ENCODE data around the gene AIG1.
"Not testable (repeated sequence)": the region's sequence is repeated elsewhere in the genome, so short reads cannot be mapped to it uniquely, and the experiment has no call there.

Gene AIG1

DNA sequence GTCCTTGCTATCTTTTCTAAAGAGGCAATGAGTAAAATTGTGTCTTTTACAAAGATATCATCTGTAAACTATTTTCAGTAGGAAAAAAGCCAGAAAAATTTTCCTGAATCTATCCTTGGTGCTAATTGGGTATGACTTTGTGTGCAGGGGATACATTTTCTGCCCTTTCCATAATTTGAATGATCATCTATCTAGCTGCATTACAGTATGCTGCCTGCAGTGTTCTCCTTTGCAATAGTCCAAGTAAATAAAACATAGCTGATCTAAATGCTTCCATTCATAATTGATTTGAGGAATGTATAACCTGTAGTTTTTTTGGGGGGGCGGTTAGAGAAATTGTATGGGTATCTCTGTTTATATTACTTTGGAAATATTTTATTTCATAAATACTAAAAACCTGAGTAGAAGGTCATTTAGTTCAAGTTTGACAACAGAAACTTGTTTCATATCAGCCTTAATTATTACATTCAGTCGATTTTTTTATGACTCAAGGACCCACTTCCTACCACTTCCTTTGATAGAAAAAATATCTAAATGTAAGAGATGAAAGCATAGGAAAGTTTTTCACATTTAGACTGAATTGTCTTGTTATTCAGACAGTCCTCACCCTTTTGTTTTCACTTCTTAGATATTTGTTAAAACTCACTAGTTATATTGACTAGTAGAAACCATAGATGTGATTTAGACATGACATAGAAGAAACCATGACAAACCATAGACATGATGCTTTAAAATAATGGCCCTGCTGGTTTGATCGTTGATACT is 75.3 kb downstream of the AIG1 start:
- H3K36me3 ChIP-seq, result no peaks in the 10 kb centered on the region
- no peak overlapping the region for H3K4me3 ChIP-seq (ENCODE audit: low read depth, low read length)
- no peak for DNase-seq
- no peaks in the 10 kb centered on the region for H3K4me1 ChIP-seq
- TF ChIP-seq, protein P1, sequence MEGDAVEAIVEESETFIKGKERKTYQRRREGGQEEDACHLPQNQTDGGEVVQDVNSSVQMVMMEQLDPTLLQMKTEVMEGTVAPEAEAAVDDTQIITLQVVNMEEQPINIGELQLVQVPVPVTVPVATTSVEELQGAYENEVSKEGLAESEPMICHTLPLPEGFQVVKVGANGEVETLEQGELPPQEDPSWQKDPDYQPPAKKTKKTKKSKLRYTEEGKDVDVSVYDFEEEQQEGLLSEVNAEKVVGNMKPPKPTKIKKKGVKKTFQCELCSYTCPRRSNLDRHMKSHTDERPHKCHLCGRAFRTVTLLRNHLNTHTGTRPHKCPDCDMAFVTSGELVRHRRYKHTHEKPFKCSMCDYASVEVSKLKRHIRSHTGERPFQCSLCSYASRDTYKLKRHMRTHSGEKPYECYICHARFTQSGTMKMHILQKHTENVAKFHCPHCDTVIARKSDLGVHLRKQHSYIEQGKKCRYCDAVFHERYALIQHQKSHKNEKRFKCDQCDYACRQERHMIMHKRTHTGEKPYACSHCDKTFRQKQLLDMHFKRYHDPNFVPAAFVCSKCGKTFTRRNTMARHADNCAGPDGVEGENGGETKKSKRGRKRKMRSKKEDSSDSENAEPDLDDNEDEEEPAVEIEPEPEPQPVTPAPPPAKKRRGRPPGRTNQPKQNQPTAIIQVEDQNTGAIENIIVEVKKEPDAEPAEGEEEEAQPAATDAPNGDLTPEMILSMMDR (IDR thresholded peaks at IDR 0.05; ENCODE audit: low read depth, low read length), result no peak
- no peaks in the 10 kb centered on the region for H3K27me3 ChIP-seq
- no peaks in the 10 kb centered on the region; the same call in 1 of the 2 replicates for H3K9me3 ChIP-seq

DNA sequence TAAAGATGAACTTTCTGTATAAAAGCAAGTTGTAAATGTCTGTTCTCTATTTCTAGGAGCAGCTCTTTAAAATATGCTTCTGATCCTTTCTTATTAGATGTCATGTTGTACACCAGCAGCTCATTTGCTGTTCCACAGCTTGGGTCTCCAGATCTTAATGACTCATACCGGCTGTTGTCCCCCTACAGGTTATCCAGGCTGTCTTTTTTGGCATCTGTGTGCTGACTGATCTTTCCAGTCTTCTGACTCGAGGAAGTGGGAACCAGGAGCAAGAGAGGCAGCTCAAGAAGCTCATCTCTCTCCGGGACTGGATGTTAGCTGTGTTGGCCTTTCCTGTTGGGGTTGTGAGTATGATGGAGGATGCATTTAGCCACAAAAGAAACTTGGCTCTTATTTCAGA is 76.0 kb downstream of the AIG1 start:
- H3K9me3 ChIP-seq, result no peaks in the 10 kb centered on the region; the same call in 1 of the 2 replicates
- no peaks in the 10 kb centered on the region for H3K27me3 ChIP-seq
- TF ChIP-seq, protein P1 (IDR thresholded peaks at IDR 0.05; ENCODE audit: low read depth, low read length), result no peak
- H3K36me3 ChIP-seq, result no peaks in the 10 kb centered on the region
- DNase-seq, result no peak
- no peak overlapping the region for H3K4me3 ChIP-seq (ENCODE audit: low read depth, low read length)
- no peaks in the 10 kb centered on the region for H3K4me1 ChIP-seq

DNA sequence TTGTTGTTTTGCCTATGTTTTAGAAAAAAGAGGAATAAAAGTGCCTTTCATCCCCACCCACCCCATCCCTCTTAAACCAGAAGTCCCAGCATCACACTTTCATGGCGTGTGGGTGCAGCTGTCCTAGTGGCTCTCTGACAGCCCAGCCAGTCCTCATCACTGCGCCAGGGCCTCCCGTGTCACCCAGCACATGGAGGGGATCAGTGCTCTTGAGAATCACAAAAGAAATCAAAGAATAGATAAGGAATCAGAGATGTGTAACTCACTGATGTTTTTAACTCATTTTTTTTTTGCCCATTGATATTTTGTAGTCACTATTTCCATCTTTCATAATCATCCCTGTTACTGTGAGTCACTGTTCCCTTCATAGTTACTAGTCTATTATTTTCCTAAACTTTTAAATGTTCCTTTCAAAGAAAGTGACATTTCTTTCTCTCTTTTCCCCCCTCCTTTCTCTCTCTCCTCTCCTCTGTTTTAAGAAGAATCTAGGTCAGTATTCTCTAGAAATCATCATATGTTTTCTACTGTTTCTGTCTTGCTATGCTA is 78.6 kb downstream of the AIG1 start:
- Histone ChIP-seq H3K4me3 (ENCODE audit: low read depth, low read length) (no peak overlapping the region), H3K27me3 (no peaks in the 10 kb centered on the region), H3K4me1 (no peaks in the 10 kb centered on the region), H3K9me3 (no peaks in the 10 kb centered on the region; the same call in 1 of the 2 replicates), H3K36me3 (no peaks in the 10 kb centered on the region)
- TF ChIP-seq, protein P1 (IDR thresholded peaks at IDR 0.05; ENCODE audit: low read depth, low read length), result no peak
- DNase-seq, result no peak

DNA sequence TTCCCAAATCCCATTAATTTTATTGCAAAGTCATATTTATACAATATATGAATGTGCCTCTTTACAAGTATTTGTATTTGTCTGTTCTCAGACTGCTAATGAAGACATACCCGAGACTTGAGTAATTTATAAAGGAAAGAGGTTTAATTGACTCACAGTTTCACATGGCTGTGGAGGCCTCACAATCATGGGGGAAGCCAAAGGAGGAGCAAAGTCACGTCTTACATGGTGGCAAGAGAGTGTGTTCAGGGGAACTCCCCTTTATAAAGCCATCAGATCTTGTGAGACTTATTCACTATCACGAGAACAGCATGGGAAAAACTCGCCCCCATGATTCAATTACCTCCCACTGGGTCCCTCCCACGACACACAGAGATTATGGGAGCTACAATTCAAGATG is 79.2 kb downstream of the AIG1 start:
- not testable (repeated sequence) for DNase-seq; H3K9me3 ChIP-seq; H3K36me3 ChIP-seq; H3K4me1 ChIP-seq; H3K27me3 ChIP-seq; H3K4me3 ChIP-seq (ENCODE audit: low read depth, low read length)

DNA sequence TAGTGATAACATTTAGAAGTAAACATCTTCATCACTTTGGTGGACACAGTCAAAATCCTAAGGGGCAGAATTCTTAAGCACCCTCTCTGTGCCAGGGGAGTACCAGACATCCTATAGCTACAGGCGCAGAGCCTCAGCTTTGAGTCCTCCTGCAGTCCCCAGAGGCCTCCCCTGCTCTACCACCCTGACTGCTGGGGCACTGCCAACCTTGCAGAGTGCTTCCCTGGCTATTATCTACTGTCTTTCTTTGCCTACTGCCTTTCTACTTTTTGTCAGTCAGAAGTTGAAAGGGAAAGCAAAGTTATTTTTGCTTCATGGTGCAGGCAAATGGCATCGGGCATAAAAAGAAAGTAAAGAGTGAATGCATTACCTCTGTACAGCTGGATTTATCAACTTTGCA is 80.1 kb downstream of the AIG1 start:
- no peaks in the 10 kb centered on the region for H3K36me3 ChIP-seq
- no peaks in the 10 kb centered on the region for H3K27me3 ChIP-seq
- no peak overlapping the region for H3K4me3 ChIP-seq (ENCODE audit: low read depth, low read length)
- H3K9me3 ChIP-seq, result no peaks in the 10 kb centered on the region; the same call in 1 of the 2 replicates
- H3K4me1 ChIP-seq, result no peaks in the 10 kb centered on the region
- TF ChIP-seq, protein P1 (IDR thresholded peaks at IDR 0.05; ENCODE audit: low read depth, low read length), result no peak
- DNase-seq, result no peak

DNA sequence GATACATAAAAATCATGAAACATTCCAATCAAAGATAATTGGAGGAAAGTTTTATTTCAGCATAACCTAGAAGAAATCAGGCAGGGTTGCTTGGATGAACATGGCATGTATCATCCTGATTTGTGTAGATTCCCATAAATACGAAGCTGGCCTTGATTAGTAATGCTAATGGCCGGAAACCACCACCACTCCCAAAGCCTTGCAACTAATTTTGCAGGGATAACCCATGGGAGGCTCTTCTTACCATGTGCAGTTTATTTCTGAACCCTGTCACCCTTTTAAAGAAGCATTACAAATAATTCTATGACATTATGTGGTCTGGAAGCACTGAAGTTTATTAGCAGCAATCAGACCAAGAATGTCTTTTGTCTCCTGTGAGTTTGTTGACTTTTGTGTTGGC is 80.8 kb downstream of the AIG1 start:
- Histone ChIP-seq H3K4me3 (ENCODE audit: low read depth, low read length) (no peak overlapping the region), H3K9me3 (no peaks in the 10 kb centered on the region; the same call in 1 of the 2 replicates), H3K27me3 (no peaks in the 10 kb centered on the region), H3K36me3 (no peaks in the 10 kb centered on the region), H3K4me1 (no peaks in the 10 kb centered on the region)
- DNase-seq, result no peak
- TF ChIP-seq, protein P1 (IDR thresholded peaks at IDR 0.05; ENCODE audit: low read depth, low read length), result no peak

All from BE2C (cell line).